Left ventricle myocardium superior (tissue), 1 donor: Measurements from ENCODE around the gene IDH3A. TPM values are rescaled to one million over a fixed set of nuclear protein-coding genes. Genes with fewer than 3 reads are reported as not detected.
A peak's percentile ranks its signal among the peaks of the same experiment; 100 is the strongest.

Experiments
- ATAC-seq: fragments of 200-7000 bp; cut with Tn5 transposase; one replicate; pipeline ENCODE4 v1.9.1; 2020; ENCODE audit warnings: mild to moderate bottlenecking, moderate library complexity
- DNase-seq: peaks from one replicate; pipeline ENCODE4 v3.0.0-alpha.2; 2020
- intact Hi-C: fragments of 100-400 bp; cut with micrococcal nuclease; formaldehyde crosslinking; loops from one replicate; pipeline ENCODE4 v1.11.0; 2022
- total RNA-seq: library from RNA; stranded (reverse); fragmentation: NEBNext Ultra II Directional; extraction: Animal tissue kit (Norgen Biotek cat#: 25700); gene quantifications from one replicate; pipeline ENCODE4 v1.2.1, GENCODE V29; 2021
- donor health status: DM: no; HTN: yes; CAD: no; lungs with severe emphysema.

The IDH3A gene
- total RNA-seq, 1 donor from 2014 or later: 470 TPM

DNA sequence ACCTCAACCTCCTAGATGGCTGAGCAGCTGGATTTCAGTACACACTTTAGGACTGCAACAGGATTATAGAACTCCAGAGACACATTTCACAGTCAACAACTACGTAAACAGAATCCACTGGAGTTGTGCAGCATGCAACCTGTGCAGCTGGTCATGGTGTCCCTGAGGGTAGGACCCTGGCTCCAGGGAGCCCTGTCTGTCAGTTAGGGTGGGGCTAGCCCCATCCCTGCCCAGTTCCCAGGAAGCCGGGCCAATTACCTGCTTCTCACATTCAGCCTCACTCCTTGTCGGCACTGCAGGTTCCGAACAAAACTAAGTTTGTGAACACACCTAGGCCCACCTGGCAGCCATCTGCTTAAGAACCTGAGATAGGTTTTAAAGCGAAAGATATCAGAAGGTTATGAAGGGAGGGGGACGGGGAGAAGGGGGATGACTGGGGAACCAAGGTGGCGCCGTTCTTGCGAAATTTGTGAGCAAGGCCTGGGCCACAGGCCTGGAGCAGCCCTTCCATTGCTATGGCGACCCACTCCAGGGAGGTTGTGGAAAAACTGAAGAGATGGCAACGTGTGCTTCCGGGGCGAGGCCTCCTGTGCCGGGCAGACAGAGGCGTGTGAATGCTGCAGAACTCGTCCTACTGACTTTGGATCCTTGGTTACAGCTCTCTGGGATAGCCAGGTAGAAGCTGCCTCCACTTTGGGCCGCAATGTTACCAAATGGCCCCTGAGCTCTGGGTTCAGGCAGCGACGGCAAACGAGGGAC lies 59.9 kb downstream of the IDH3A start:
- intact Hi-C loops: no loop called here
- ATAC-seq (no peak), DNase-seq (no peak)

DNA sequence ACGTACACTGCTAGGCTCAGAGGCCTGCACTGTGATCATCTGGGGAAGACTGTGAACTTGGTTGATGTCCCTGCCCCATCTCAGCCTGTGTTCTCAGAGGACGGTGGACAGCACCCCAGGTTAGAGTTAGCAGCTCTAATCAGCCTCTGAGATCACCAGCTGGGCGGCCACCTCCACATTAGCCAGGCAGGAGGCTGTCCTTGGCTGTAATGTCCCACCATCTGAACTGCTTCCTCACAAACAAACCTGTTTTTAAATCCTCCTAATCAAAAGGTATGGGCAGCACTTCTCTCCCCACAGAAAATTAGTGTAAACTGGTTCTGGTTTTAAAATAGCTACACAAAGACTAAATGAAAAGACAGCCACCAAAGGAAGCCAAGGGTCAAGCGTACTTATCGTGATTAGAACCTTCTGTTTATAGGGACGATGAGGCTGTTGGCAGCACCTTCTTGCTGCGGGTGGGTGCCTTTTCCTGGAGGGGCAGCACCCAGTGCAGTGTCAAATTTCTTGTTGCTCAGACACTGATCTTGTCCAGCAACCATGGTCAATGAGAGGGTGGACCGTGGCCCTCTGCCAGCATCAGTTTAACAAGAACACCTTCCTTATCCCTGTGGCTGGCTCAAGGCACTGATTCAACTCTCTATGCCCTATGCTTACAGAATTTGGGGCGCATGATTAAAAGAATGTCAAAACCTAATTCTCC lies 60.6 kb downstream of the IDH3A start:
- DNase-seq (no peak), ATAC-seq (no peak)
- intact Hi-C loops: no loop called here

DNA sequence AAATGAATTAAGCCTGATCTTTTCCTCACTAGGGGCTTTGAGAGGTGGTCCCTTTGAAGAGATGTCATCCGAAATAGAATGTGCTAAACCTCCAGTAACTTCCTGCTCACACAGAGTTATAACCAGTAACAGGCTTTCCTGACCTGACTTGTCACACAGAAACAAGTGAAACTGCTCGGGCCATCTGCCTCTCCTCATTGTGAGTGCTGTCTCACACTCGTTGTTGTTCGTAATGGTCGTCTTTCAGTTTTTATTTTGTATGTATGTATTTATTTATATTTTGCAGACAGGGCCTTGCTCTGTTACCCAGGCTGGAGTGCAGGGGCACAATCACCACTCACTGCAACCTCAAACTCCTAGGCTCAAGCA lies 61.2 kb downstream of the IDH3A start:
- DNase-seq: no peak
- intact Hi-C loops: no loop called here
- no peak for ATAC-seq

DNA sequence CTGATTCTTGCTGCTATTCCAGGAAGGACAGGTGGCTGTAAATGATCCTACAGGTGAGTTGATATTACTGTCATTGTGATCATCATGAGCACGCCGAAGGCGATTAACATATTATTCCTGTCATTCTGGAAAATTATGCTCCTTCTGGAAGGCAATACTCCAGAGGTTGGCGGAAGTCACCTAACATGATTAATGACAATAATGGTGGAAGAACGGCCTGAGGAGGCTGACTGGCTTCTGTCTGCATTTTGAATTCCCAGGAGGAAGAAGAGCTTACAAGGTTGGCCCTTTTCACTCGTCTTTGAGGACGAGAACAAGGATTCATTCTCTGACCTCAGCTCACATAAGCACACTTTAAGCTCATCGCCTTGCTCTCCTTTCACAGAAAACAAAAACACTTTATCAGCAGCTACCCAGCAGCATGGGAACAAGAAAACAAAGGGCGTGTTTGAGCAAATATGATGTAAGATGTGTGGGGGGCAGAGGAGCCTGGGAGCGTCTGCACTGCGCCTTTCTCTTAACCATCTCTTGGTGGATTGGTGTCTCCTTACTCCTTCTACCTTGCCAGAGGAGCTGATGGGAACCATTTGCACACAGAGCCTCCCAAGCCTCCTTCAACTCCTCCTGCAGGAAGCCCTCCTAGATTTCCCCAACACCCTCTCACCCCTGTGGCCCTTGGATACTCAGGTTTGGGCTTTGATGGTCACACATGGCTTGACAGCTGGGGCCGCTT lies 62.2 kb downstream of the IDH3A start:
- intact Hi-C loops: no loop called here
- ATAC-seq: no peak
- no peak for DNase-seq

DNA sequence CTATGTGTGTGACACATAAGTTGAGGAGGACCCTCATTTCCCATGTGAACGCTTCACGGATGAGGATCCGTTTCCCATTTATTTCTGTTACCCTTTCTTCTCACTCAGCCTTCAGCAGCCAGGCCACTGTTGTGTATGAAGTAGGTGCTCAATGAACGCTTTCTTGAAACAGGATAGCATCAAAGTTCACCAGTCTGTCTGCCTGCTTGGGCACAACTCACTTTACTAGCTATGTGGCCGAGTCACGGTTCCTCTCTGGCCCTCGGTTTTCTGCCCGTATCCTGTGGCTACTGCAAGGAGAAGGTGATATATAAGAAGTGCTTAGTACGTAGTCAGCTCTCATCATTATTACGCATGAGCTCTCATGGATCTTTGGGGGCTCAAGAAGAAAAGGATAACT lies 62.8 kb downstream of the IDH3A start:
- intact Hi-C loops: no loop called here
- no peak for DNase-seq
- ATAC-seq: no peak

DNA sequence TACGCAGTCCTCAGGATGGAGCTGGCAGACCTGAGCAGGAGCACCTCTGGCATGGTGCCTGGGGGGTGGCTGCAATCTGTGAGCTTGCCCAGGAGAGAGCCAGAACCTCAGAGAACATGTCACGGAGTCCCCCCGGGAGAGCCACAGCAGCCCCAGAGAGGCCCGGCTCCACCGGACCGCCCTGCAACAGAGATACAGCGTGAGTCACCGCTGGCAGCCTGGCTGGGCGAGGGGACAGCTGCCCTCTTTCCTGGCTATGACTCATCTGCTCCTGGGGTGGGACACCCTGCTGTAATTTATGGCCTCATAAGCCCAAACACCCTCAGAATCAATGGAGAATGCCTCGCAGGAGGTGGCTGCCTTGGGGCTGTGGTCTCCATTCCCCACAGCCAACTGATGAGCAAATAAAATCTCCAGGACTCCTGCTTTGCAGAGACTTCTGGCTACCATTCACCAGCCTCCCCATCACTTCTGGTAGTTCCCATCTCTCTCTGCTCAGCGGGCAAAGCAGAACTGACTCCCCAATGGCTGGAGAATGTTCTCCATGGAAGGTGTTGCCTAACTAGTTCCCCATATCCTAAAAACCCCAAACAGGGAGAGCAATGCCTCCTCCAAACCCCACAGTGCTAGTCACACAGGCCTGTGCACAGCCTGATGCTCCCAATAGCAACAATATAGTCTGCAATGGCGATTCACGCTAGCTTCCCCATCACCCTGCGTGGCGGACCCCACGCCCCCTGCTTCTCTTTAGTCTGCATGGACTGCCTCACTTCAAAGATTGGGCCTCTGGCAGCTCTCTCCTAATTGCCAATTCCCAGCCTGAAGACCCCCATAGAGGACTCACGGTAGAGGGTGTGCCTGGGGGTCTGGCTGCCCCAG lies 63.6 kb downstream of the IDH3A start:
- ATAC-seq (peak; percentile 68), DNase-seq (peak; percentile 77)
- intact Hi-C loops: no loop called here

DNA sequence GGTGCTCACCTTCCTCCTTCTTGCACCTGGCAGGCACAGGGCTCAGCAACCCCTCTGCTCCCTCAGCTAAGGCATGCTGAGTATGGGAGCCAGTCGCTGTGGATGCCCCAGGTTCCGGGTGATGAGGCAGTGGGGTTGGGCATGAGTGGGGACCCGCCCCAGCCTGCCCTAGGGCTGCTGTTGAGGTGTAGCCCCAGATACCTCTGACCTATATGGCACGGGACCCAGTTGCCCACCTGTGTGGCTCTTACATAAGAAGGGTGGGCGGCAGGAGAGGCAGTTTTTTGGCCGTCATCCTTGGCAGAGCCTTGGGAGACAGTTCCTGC lies 64.2 kb downstream of the IDH3A start:
- intact Hi-C loops: no loop called here
- no peak for DNase-seq
- no peak for ATAC-seq

DNA sequence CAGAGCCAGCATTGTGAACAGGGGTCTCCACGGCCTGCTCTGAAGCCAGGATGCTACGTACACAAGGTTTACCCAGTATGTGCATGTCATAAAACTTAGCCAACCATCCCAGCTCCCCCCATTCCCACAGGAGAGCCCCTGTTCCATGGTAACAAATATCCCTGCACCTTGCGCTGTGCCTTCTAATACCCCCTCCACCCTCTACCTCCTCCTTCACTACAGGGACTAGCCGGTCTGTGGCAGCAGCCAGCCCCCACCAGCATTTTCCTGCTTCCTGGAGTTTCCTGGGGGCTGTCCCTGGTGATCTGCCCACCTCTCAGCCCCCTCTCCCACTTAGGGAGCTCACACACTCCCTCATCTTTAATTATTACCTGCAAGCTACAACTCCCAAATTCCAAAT lies 64.8 kb downstream of the IDH3A start:
- no peak for ATAC-seq
- no peak for DNase-seq
- intact Hi-C loops: no loop called here

DNA sequence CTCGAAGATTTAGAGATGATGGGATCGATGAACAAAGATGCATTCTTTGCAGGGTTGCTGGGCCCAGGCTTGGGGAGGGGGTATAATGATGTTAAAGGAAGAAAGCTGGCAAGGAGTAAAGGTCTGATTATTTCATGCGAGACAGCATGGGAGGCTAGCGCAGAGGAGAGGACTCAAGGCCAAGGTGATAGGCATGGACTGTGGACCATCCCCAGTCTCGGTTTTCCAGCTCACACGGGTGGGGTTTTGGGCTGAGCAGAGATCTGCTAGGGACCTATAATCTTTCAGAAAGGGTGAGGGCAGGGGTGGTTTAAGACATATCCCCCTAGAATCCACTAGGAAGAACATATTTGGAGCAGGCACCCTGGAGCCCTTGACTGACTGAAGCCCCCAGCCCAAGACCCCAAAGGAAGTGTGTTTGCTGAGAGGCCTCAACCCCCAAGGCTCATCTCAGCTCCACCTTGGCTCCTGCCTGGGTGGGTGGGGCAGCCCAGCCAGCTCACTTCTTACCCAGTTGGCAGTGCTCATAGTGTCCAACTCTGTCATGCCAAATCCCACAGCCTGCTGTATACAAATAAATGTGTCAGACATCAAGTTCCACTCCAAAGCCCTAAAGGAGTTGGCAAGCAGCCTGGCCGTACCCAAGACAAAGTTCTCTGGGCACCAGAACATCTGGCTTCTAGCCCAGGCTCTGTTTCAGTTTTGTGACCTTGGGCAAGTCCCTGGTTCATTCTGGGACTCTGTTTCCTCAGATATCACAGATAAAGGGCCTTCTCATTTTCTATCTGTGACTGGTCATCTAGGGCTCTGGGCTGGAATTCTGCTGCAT lies 67.3 kb downstream of the IDH3A start:
- peak; percentile 91 for ATAC-seq
- DNase-seq: peak; percentile 86
- intact Hi-C loops: no loop called here

DNA sequence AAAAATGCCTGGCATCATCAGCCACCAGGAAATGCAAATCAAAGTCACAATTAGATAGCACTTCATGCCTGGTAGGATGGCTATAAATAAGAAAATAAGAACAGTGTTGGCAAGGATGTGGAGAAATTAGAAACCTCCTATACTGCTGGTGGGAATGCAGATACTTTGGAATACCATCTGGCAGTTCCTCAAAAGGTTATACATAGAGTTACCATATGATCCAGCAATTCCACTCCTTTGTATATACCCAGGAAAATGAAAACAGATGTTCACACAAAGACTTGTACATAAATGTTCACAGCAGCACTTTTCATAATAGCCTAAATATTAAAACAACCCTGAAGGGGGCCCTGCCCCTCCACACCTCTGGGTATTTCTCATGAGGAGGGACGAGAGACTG lies 71.6 kb downstream of the IDH3A start:
- ATAC-seq: no peak
- no peak for DNase-seq
- intact Hi-C loops: no loop called here

Other genes starting within 250 kb of the IDH3A start
- 11.9 TPM for gene TBC1D2B, start 71.7 kb upstream of the IDH3A start, total RNA-seq
- not detected for gene SH2D7, start 56.8 kb upstream of the IDH3A start, total RNA-seq
- gene CIB2, start 17.9 kb upstream of the IDH3A start, total RNA-seq: 16.4 TPM
- gene ACSBG1, start 85.2 kb downstream of the IDH3A start, total RNA-seq: 0.05 TPM
- gene DNAJA4, start 115.2 kb downstream of the IDH3A start, total RNA-seq: 85.9 TPM
- gene SKIC8, start 150.2 kb downstream of the IDH3A start, total RNA-seq: 27.5 TPM
- gene CRABP1, start 191.0 kb downstream of the IDH3A start, total RNA-seq: not detected